Activated CD4-positive, alpha-beta T cell treated with anti-CD3 and anti-CD28 coated beads, Interleukin-2, amount 50 U/mL, for 4 hours (primary cell): Measurements from ENCODE around the gene TTLL5.
"Not testable (repeated sequence)": the region's sequence is repeated elsewhere in the genome, so short reads cannot be mapped to it uniquely, and the experiment has no call there.

Experiments
- DNase-seq, 2 experiments: peaks; one replicate each; pipeline ENCODE4 v3.0.0-alpha.2; 2020

TTLL5 gene

DNA sequence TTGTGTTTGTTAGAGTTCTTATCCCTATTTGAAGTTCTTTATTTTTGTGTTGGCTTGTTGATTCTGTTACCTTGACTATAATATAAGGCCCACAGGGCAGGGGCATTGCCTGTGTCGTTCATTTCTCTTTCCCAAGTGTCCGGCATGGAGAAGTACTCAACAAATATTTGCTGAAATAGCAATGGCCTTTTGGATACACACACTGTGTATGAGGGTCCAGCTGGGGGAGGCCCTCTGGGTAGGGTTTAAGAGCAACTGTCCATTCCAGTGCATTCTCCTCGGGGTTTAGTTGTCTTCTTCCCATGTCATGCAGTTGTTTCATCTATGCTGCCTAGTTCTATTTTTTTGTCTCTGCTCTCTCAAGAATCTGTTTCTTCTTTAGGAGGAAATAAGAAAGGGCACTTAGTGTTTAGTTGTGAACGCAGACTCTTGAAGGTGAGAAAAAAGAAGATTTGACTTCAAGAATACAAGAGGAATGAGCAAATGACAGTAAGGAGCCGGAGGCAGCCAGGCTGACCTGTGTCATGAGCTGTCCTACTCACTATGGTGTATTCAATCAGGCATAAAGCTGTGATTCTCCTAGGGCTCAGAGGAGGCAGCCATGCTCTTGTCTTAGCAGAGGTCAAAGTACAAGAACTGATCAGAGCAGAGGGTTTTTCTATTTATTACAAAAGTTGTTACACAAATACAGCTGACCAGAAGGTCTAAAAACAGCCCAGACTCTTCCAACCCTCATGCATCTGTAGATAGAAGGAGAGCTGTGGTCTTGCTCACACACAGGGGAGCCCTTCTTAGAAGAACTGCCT, 10.6 kb upstream of the TTLL5 start:
- no peak for DNase-seq

DNA sequence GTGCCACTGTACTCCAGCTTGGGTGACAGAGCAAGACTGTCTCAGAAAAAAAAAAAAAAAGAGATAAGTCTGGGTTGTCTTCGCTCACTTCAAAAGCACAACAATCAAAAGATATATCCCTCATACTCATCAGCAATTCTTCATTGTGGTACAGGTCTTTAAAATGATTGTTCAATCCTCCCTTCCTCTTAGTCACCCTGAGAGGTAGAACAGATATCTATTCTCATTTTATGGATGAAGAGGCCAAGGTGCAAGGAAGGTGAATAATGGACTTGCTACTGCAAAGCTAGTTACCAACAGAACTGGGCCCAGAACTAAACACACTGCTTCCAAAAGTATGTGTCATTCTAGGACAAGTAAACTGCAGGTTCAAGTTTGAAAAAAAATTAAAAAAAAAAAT, 7.5 kb upstream of the TTLL5 start:
- DNase-seq, result no peak

DNA sequence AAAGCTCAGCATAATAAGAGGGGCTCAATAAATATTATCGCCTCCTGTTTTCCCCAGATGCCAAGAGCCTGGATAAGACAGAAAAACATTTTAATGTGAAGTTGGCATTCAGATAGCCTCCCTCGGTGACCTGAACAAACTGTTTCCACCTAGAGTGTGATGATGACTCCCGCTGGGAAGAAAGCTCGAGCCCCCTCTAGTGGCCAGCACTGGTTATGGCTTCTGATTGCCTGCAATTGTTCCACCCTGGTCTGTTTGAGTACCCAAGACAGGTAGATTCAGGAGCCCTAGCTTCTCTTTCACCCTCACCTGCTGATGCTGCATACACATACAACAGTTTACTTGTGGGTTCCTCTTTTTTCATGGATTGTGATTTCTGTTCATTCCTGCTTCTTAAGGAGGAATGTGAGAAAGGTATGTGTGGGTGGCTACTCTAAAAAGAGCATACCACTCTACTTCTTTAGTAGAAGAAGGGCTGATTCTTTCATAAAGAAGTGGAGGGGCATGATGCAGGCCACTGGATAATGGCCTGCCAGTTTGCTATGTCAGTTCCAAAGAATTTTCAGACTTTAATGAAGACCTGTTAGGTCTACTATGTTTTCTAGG, 6.8 kb upstream of the TTLL5 start:
- DNase-seq, result peak; percentile 81 to 85

DNA sequence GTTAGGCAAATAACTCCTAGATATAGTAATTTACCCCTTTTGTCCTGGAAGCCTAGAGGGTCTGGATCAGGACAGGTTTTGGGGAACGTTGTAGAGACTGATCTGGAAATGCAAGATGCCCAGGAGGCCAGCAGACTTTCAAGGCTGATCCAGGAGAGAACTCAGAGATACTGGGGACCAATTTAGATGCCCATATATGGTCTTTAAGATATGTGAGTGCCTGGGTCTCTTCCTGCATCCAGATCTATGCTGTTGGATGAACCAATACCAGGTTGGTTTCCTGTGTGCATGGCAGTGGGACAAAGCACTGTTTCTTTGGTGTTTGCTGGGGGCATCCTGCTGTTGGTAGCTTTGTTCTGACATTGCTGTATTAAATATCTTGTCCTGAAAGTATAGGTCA, 5.8 kb upstream of the TTLL5 start:
- no peak for DNase-seq

DNA sequence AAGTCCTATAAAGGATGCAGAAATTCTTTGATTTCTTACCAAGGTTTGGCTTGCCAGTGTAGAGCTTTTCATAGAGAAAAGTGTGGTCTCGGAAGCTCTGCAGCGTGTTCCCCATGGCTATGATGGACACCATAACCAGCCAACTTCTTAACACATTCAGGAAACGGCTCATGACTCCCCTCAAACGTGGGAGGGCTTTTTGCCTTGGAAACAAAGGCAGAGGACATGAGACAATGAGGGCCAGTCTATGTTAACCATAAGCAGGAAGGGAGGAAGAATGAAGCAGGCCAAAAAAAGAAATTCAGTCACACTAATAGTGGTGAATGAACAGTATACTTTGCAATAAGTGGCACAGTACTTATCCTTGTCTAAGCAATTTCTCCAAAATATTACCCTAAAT, 3.7 kb upstream of the TTLL5 start:
- no peak for DNase-seq

DNA sequence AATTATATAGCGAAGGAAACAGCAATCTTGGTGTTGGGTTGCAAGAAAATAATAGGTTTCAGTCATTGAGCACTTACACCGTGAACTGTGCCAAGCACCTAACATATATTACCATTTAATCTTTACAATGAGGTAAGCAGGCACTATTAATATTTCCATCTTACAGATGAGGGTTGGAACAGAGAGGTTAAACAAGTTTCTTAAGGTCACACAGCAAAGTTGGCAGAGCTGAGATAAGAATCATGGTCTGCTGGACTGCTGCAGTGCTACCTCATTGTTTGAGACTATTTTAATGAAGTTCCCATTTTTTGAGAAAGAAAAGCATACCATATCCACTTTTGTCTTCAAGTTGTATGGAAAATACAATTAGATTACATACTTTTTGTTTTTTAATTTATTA, 2.1 kb upstream of the TTLL5 start:
- no peak for DNase-seq

DNA sequence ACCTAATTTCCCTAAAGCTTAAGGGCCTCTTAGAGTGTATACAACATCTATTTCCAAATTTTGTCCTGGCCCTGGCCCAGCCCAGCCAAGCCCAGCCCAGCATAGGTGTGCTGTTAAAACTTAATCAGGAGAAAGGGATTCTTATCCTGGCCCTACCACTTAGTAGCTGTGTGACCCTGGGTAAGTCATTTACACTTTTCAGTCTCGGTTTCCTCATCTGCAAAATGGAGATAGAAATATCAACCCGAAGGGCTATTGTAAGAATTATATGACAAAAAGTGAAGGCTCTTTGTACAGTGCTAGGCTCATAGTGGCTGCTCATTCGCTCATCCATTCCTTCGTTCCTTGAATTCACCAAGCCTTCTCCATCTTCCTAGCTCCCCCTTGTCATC, 812 bp upstream of the TTLL5 start:
- DNase-seq, result no peak

DNA sequence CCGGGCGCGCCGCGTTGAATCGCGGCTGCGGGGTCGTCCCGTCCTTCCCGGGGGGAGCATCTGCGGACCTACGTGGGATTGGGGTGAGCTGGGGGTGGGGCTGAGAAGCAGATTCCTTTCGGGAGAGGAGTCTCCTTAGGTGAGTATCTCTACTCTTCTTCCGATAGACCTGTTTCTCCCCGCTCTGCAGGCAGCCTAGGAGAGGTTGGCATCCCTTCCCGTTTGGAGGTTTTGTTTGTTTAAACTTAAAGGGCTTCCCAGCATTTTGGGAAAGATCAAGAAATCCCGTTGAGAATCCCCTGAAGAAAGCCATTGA, 411 bp downstream of the TTLL5 start:
- DNase-seq, result no peak

DNA sequence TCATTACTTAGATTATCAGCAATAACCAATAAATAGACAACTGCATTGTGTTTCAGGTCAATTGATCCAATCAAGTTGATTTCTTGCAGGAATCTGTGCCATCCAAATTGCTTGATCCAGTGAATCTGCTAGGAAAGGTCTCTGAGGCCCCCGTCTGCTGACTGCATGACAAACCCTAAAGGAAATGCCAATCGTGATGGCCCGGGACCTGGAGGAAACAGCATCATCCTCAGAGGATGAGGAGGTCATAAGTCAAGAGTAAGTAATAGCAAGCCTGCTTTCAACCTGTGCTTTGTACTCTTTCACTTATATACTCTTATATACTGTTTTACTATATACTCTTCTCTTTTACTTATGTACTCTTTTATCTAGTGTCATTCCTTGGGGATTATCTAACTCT, 1.9 kb downstream of the TTLL5 start:
- DNase-seq, result no peak

DNA sequence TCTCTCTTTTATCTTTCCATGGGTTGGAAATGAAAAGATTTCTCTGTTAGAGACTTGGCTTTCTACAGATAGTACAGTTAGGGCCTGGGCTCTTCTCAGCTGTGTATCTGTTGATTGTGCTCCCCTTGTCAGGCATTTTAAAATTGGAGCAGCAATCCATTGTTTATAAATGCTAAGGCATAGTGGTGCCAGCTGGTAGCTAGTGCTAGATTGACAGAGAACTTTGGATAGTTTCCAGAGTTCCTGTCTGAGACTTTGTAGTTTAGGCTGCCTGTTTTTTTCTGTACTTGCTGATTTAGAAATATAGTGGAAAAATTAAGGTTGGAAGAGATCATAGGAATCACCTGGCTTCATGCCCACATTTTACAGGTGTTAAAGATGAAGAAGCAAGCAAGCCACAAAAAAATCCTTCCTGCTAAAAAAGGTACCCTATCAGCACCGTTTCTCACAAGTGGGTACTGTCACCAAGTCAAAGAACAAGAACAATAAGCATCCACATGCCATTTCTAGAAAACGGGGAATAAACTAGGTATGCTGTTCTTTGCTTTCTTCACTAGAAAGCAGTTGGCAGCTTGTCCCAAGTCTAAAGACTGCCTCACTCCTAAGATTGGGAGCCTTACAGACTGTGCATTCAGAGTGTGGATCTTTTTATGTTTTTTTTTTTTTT, 6.2 kb downstream of the TTLL5 start:
- no peak for DNase-seq

DNA sequence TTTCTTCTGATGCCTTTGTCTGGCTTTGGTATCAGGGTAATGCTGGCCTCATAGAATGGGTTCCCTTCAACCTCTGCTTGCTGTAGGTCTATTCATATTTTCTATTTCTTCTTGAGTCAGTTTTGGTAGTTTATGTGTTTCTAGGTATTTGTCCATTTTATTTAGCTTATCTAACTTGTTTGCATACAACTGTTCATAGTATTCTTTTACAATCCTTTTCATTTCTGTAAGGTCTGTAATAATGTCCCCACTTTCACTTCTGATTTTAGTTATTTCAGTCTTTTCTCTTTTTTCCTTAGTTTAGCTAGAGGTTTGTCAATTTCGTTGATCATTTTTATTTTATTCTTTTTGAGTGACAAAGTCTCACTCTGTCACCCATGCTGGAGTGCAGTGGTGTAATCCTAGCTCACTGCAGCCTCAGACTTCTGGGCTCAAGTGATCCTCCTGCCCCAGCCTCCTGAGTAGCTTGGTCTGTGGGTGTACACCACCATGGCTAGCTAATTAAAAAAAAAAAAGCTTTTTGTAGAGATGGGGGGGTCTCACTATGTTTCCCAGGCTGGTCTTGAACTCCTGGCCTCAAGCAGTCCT, 11.7 kb downstream of the TTLL5 start:
- no peak for DNase-seq

DNA sequence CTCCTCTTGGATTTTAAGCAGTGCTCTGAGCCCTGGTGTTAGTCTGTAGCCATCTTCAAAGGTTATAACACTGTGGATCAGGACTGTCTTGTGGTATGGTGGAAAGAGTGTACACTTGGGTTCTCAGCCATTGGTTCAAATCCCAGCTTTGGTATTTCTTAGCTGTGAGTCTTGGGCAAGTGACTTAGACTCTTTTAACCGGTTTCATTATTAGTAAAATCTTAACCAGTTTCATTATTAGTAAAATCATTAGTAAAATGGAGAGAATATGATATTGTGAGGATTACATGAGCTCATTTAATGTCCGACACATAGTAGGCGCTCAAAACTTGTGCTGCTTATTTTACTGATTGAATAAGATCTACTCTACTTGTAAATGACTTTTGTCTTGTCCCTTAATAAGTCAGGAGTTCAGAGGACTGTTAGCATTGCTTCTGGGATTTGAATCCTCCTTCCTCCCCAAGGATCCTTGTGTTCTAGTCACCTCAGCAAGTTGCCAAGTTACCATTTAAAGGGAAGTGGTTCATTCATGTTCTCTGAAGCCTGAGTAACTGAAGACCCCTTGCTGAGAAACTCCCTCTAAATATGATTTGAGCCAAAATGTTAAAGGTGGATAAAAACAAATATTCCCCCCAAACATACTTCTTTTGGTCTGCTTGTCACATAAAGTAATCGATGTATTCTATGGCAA, 12.4 kb downstream of the TTLL5 start:
- no peak for DNase-seq

DNA sequence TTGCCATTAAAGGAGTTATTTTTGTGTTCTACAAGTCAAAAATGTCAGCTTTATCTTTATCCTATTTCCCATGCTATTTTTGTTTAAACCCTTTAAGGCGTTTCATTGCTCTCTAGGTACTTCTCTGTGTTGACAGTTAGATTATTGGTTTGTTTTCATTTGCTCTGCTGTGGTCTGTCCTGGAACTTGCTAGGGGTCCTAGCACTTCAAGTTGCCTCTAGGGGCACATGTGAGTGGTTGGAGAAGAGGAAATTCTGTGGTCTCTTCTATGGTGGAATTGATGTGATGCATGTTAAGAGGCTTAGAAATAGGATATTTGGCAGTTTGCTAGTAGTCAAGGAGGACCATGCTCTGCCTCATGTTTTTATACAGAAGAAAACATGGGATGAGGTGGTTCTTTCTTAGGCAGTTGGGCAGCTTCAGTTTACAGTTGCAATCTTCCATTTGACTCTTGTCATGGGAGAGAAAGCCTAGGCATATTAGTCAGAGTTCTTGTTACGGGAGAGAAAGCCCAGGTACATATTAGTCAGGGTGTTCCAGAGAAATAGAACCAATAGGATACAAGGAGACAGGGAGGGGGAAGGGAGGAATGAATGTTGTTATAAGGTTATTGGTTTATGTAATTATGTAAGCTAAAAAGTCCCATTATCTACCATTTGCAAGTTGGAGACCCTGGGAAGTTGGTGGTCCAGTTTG, 14.4 kb downstream of the TTLL5 start:
- no peak for DNase-seq

DNA sequence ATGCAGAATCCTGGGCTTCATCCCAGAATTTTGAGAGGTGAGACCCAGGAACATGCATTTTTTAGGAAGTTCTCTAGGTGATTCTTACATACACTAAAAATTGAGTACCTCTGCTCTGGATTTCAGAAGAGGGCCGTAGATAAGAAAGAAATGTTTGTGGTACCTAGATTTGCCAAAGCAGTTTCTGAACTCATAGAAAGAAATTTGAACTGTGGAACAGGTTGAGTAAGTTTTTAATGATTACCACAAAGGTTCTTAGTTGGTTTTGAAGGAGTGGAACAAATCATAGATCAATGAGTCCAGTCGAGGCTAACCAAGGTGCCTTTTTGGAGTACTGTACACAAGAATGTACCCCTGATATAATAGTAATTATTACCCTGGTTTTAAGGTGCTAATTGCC, 24.9 kb downstream of the TTLL5 start:
- DNase-seq, result no peak

DNA sequence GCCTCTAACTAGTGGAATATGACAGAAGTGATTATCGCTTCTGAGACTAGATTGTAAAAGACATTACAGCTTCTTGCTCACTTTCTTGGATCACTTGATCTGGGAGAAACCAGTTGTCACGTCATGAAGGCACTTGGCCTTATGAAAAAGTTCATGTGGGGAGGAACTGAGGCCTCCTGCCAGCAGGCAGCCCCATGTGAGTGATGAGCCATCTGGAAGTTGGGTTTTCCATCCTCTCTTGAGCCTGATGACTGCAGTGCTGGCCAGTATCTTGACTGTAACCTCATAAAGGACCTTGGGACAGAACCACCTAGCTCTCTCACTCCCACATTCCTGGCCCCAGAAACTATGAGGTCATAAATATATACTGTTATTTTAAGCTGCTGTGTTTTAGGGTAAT, 28.0 kb downstream of the TTLL5 start:
- DNase-seq, result no peak

DNA sequence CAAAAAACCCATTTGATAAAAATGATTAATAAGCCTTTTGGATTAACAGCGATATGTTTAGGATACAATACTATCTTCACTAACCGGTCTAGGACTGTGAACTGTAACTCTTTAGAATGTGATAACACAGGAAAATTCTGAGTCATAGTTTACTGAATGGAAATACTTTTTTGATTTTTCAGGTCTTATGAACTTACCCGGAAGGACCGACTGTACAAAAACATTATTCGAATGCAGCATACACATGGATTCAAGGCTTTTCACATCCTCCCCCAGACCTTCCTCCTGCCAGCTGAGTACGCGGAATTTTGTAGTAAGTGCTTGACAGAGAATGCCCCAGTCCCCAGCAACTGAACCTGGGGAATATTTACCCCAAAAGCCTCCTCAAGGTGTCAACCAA, 29.0 kb downstream of the TTLL5 start:
- no peak for DNase-seq

DNA sequence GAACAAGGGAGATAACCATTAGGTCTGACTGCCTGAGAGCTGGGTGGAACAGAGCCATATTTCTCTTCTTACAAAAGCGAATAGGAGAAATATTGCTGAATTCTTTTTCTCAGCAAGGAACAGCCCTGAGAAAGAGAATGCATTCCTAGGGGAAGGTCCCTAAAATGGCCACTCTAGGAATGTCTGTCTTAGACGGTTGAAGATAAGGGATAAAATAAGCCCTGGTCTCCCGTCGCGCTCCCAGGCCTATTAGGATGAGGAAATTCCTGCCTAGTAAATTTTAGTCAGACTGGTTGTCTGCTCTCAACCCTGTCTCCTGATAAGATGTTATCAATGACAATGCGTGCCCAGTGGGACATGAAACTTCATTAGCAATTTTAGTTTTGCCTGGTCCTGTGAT, 34.0 kb downstream of the TTLL5 start:
- DNase-seq, result not testable (repeated sequence)

DNA sequence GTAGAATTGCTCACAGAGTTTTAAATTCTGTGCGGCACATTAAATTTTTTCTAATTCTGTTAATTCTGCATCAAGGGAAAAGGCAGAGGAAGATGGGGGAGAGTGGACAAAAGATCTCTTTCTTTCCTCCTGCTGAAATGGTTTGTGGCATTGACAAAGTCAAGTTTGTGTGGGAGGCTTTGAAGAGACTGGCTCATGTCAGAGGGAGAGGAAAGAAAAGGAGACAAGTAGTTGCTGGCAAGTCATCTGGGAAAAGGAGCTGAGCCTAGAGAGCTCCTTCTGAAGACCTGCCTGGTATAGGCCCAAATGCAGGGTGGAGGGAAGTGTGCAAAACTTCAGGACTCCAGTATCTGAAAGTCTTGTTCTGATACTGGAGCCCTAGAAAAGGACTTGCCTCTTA, 36.3 kb downstream of the TTLL5 start:
- no peak for DNase-seq

DNA sequence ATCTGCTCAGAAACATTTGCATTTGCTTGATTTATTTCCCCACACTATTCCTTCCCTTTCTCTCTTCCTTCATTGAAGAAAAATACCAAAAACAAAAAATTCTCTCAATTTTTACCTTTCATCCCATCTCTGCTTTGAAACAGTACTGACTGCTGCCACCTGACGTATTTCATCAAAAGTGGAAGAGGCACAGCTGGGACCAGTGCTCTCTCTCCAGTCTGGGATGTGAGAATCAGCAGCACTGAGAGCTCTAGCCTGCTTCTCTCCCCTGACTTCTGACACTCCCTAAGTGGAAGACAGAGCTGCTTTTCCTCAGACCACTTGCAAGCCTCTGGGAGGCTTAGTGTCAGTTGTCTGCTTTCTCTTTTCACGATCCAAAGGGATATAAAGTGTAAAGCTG, 36.9 kb downstream of the TTLL5 start:
- DNase-seq, result no peak

DNA sequence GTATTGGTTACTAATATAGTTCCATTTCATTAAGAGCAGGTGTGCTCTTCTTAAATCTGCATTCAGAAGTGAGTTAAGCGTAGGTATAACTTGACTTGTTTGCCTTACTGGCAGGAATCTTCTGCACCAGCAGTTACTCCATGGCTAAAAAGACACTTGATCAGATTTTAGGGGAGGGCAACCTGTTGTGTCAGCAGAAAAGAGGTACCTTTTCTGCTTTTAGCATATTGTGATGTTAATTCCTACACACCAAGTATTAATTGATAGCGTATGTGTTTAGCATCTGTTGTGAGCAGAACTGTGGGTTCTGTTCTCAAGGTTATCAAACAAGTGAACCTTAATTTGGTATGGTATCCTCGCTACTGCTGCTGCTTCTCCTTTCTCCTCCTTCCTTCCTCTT, 38.3 kb downstream of the TTLL5 start:
- DNase-seq, result no peak

DNA sequence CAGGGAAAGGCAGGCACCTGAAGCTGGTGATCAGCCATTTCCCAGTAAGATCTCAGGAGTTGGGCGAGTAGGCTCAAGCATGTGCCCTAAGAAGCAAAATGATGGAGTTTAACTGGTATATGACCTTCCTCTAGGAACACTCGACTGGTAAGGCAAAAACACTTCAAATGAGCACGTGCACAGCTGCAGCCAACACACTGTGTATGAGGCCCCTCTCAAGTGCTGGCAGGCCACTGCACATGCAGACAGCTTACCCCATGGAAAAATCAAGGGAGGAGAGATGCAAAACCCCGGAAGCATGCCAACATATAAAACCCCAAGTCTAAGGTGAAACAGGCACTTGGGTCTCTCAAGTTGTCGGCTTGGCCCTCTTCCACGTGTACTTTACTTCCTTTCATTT, 39.2 kb downstream of the TTLL5 start:
- DNase-seq, result no peak

DNA sequence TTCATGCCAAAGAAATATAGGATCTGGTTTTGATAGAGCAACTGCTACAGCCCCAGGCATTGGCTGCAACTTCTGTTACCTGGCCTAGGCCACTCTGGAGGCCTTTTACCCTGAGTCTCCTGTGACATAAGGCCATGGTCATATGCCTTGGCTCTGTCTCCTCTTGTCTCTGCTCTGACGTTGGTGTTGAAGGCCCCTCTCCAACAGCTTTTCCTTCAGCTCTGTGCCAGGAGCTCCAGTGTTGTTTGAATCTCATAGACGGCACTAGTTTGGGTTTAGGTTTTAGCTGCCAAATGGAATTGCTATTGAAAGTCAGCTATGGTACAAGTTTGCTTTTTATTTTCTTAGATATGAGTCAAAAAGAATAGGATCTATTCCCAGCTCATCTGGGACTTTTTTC, 41.1 kb downstream of the TTLL5 start:
- DNase-seq, result no peak
